22Rv1 (cell line): ENCODE measurements around the gene CLECL1.

ENCODE experiments used
- CTCF ChIP-seq: fragments of 450-650 bp; IDR thresholded peaks from 2 replicates; pipeline ENCODE4 v1.5.1; 2017; ENCODE audit warnings: mild to moderate bottlenecking
- ZFX ChIP-seq: fragments of 450-650 bp; IDR thresholded peaks from 2 replicates; pipeline ENCODE4 v1.6.1; 2017; ENCODE audit warnings: antibody characterized with exemption, borderline replicate concordance

- TF ChIP-seq CTCF (no peak), ZFX (no peak)
These were observed 31.3 kb downstream of the CLECL1 start for GRCh38 chr12:9701380-9702154.
